K562 treated with DMSO at 1 percent for 12 hours (cell line): ENCODE results near the gene TAGLN. TPM values are rescaled to one million over a fixed set of nuclear protein-coding genes. Genes with fewer than 3 reads are reported as not detected.

ENCODE experiments used
- total RNA-seq: library from RNA; unstranded; fragments of 300-600 nt; gene quantifications from 2 replicates; pipeline ENCODE4 v1.2.3, GENCODE V29; 2022; ENCODE audit not compliant: insufficient read depth

The TAGLN gene
- total RNA-seq, result 4.8 and 8.8 TPM in 2 replicates

DNA sequence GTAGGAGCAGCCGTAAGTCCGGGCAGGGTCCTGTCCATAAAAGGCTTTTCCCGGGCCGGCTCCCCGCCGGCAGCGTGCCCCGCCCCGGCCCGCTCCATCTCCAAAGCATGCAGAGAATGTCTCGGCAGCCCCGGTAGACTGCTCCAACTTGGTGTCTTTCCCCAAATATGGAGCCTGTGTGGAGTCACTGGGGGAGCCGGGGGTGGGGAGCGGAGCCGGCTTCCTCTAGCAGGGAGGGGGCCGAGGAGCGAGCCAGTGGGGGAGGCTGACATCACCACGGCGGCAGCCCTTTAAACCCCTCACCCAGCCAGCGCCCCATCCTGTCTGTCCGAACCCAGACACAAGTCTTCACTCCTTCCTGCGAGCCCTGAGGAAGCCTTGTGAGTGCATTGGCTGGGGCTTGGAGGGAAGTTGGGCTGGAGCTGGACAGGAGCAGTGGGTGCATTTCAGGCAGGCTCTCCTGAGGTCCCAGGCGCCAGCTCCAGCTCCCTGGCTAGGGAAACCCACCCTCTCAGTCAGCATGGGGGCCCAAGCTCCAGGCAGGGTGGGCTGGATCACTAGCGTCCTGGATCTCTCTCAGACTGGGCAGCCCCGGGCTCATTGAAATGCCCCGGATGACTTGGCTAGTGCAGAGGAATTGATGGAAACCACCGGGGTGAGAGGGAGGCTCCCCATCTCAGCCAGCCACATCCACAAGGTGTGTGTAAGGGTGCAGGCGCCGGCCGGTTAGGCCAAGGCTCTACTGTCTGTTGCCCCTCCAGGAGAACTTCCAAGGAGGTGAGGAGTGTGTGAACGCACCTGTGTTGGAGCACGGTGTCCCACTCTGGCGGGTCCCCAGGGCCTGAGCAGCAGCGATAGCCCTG is at the start of gene TAGLN:
Gene TAGLN (plus strand): TSS at position 318 of the 863 bp plus-strand sequence. CDS start 3,644 bp downstream, outside the sequence.

DNA sequence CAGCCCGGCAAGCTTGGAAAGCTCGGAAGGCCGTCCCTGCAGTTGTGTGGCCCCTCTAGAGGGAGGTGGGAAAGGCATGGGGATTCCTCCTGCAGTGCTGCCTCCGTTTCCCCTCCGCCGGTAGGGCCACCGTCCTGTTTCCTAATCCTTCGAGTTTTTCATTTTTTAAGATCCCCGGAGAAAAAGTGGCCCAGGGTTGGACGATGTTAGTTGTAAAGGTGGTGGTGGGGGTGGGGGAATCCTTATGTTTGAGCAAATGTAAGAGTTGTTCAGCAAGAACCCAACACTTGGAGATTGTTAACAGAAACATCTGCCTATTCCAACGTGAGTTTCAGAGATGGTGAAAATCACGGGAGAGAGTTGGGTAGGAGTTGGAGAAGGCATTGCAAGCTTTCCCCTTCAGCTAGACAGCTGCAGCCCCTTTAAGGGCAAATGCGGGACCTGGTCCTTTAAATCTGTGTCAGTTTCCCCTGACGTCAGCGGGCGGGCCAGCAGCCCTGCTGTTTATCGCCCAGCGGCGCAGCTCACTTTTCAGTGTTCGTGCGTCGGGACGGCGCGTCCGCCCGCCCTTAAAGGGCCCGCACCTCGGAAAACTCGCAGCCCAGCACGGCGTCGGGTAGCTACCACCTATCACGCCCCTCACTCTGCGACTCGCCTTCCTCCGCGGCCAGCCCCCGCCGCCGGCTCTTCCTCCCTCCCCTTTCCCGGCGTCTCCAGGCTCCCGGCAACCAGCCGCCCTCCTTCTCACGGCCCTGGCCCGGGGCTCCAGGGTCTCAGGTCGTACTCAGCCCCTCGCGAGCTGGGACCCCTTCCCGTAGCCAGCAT is 20.7 kb upstream of the TAGLN start, which contains the start of gene SIDT2:
Gene SIDT2 (plus strand): TSS at position 534 of the 825 bp plus-strand sequence. CDS start 521 bp downstream, outside the sequence.

DNA sequence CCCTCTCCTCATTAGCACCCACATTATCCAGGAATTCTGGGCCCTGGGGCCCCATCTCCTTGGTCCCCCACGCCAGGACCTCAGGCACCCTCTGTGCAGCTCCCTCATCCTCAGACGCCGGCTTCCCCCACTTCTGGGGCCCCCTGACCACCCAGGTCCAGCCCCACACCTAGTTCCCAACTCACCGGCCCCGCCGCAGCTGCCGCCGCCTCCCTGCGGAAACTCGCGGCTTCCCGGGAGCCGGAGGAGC is 32.6 kb downstream of the TAGLN start, which contains the start of gene PCSK7:
Gene PCSK7 (minus strand): TSS at position 232 of the 250 bp plus-strand sequence. CDS start 2,229 bp downstream, outside the sequence.

GRCh38 chr11:117232092-117232878 is 33.1 kb downstream of the TAGLN start, which contains the start of gene RNF214:
Gene RNF214 (plus strand): TSS chr11:117232671. CDS start chr11:117234273, 1,602 bp downstream.

Other genes starting within 250 kb of the TAGLN start
- 3.7 and 10.7 TPM in 2 replicates for gene SIK3, start 100.9 kb upstream of the TAGLN start, total RNA-seq
- 12.2 and 29.6 TPM in 2 replicates for gene PAFAH1B2, start 55.1 kb upstream of the TAGLN start, total RNA-seq
- gene SIDT2, start 20.6 kb upstream of the TAGLN start, total RNA-seq, result 10.6 and 24.6 TPM in 2 replicates
- 8.0 and 21.6 TPM in 2 replicates for gene PCSK7, start 32.7 kb downstream of the TAGLN start, total RNA-seq
- gene RNF214, start 33.3 kb downstream of the TAGLN start, total RNA-seq, result 7.1 and 12.5 TPM in 2 replicates
- 0.78 and 3.7 TPM in 2 replicates for gene BACE1-AS, start 92.0 kb downstream of the TAGLN start, total RNA-seq
- 0.15 and 1.5 TPM in 2 replicates for gene BACE1, start 116.9 kb downstream of the TAGLN start, total RNA-seq
- 9.0 and 18.5 TPM in 2 replicates for gene CEP164, start 128.5 kb downstream of the TAGLN start, total RNA-seq